Right renal pelvis (tissue), 4 donors: Measurements from ENCODE around the gene C3orf80. TPM values are rescaled to one million over a fixed set of nuclear protein-coding genes. Genes with fewer than 3 reads are reported as not detected.
"Not testable (repeated sequence)": the region's sequence is repeated elsewhere in the genome, so short reads cannot be mapped to it uniquely, and the experiment has no call there.

Source experiments
- DNase-seq, 4 donors: peaks; one replicate each; pipeline ENCODE4 v3.0.0-alpha.2; 2013; ENCODE audit warnings: low read depth in 4 of 4, low spot score in 3 of 4, missing footprints in 1 of 4
- polyA plus RNA-seq, 4 donors: library from polyadenylated mRNA; unstranded; fragments of 120-200 nt; gene quantifications; one replicate each; pipeline ENCODE4 v1.2.1, GENCODE V29; 2013; ENCODE audit not compliant: insufficient read length in 4 of 4

C3orf80 gene
- polyA plus RNA-seq: under 1 TPM; 0.32 to 0.43 (median 0.36) TPM

DNA sequence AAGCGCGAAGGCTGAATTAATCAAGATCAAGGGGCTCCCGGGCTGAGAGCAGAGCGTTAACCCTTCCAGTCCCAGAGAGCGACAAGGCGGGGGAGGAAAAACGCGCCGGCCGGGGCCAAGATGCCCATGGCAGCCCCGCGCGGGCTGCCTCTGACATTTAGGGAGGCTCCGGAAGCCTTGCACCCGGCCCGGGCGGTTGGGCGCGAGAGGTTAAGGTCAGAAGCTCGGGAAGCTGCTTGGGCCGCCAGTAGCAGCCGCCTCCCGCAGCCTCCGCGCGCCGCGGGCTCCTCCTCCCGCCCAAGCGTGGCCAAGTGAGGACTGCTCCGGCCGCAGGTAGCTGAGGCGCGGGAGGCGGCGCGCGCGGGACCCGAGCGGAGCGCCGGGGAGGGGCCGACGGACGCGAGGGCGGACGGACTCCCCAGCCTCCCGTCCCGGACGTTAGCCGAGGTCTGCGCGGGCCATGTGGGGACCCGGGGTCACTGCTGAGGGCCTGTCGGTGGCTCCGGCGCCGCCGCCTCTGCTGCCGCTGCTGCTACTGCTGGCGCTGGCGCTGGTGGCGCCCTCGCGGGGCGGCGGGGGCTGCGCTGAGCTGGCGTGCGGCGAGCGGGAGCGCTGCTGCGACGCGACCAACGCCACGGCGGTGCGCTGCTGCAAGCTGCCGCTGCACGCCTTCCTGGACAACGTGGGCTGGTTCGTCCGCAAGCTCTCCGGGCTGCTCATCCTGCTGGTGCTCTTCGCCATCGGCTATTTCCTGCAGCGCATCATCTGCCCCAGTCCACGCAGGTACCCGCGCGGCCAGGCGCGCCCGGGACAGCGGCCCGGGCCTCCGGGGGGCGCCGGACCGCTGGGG lies at the start of gene C3orf80:
Gene C3orf80 (plus strand): TSS at position 247 of the 850 bp plus-strand sequence. CDS start 214 bp downstream, at position 461.
- DNase-seq: peak; percentile 25 to 47 (median 33)

DNA sequence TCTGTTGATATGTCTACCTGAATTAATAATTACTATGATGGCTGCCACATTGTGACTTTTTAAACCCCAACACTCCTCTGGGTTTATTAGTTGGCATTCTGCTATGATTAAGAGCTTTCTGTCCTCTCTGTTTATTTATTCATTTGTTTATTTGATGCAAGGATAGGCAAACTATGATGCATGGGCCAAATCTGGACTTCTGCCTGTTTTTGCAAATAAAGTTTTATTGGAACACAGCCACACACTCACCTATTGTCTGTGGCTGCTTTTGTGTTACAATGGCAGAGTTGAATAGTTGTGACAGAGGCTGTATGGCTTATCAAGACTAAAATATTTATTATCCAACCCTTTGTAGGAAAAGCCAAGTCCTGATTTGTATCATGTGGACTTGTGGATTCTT lies 48.3 kb upstream of the C3orf80 start:
- no peak for DNase-seq

DNA sequence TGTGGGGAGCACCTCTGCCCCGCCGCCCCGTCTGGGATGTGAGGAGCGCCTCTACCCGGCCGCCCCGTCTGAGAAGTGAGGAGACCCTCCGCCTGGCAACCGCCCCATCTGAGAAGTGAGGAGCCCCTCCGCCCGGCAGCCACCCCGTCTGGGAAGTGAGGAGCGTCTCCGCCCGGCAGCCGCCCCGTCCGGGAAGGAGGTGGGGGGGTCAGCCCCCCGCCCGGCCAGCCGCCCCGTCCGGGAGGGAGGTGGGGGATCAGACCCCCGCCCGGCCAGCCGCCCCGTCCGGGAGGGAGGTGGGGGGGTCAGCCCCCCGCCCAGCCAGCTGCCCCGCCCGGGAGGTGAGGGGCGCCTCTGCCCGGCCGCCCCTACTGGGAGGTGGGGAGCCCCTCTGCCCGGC lies 46.6 kb upstream of the C3orf80 start:
- not testable (repeated sequence) for DNase-seq

DNA sequence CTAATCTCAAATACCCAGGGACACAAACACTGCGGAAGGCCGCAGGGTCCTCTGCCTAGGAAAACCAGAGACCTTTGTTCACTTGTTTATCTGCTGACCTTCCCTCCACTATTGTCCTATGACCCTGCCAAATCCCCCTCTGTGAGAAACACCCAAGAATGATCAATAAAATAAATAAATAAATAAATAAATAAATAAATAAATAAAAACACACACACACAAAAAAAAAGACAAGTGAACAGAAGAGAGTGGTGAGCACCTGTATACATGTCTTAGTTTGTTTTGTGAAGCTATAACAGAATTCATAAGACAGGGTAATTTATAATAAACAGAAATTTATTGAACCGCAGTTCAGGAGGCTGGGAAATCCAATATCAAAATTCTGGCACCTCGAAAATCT lies 45.8 kb upstream of the C3orf80 start:
- DNase-seq: not testable (repeated sequence)

DNA sequence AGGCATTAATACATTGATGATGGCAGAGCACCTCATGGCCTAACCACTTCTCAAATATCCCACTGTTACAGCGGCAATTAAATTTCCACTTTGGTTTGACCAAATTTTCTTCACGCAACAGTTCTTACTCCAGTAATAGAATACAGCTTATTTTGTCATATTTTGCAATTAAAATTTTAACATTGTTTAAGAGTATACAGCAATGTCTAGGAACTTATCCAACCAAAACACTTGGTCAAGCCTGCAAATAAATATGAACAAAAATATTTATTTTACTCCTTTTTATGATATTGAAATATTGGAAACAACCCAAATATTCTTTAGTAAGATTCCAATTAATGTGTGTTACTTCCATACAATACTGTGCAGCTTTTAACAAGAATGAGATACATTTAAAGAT lies 45.3 kb upstream of the C3orf80 start:
- no peak for DNase-seq

DNA sequence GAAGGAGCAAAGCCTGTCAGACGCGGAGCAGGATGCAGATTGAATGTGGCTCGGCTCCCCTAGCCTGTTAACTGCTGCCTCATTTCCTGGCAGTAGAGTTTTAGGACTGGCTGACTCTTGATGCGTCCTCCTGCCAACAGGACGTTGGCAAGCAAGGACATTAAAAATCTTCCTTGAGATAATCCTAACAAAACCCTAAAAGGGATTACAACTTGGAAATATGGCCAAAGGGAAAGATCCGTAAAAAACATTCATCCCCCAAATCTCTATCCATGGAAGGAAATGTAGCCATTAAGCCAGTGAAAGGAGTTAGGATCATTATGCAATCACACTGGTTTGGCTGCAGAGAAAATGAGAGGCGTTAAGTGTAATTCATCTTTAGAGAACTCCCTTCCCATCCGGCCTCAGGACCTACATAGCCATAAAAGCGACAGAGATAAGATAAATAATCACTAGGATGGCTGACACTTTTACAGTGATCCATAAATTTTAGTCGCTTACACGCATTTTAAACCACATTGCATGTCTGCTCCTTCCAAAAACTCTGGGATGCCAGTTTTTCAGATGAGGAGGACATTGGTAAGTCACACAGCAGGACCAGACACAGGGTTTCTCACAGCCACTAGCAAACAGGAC lies 44.5 kb upstream of the C3orf80 start:
- peak; percentile 34 to 61 (median 51) for DNase-seq

DNA sequence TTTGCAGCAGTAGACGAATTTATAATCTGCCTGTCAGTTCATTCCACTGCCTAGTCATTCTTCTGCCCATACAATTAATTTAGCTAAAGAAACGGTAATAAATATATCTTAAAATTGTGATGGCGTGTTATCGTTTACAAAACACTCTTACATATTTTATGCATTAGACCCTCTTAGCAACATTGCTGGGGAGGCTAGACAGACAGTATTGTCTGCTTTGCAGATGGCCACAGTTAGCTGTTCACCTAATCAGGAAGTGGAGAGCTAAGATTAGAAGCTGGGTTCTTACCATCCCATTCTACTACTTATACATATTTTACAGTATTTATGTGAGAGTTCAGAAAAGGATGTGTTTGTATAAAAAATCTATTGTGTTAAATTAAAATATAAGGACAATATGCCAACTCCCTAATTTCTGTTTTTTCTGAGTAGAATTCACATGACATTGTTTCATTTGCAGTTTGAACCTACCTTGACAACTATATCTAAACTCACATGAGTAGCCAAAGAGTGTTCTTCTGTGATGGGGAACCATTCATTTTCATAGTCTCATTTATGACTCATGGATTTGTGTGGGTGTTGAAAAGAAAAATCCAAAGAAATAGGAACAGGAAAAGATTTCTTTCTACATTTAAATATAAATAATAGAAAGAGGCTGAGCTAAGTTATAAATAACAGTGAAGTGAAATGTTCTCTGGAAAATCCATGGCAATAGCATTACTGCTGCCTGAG lies 41.7 kb upstream of the C3orf80 start:
- no peak for DNase-seq

DNA sequence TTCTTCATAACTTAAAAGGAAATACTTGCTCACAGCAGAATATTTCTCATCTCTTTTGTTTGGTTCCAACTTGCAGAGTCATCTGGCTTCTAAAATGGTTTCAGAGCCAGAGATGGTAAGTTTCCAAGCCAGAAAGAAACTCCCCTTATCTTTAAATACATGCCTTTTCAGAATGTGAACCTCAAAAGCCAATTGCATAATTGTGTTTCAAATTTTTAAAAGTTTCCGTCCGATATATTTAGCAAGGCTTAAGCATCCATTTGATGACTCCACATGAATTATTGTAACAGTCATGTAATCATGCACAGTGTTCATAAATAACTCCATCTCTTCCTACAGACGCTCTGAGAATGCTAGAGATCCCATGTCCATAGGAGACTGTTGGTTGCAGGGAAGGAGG lies 40.6 kb upstream of the C3orf80 start:
- DNase-seq: no peak

DNA sequence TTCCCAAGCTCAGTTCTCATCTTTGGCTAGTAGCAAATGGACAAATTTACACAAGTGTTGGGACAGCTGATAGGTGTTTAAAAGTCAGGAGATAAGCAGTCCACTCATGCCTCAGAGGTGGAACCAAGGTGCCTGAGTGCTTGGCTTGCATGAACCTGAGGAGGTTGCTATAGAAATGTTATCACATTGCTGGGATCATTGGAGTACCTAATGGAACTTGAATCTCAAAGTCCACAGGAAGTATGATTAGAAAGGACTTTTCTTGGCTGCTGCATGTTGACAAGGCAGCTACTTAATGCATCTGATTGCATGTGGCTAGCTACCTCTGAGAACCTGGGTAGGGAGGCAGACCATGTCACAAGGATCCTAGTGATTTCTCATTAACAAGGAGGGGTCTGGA lies 39.5 kb upstream of the C3orf80 start:
- no peak for DNase-seq

DNA sequence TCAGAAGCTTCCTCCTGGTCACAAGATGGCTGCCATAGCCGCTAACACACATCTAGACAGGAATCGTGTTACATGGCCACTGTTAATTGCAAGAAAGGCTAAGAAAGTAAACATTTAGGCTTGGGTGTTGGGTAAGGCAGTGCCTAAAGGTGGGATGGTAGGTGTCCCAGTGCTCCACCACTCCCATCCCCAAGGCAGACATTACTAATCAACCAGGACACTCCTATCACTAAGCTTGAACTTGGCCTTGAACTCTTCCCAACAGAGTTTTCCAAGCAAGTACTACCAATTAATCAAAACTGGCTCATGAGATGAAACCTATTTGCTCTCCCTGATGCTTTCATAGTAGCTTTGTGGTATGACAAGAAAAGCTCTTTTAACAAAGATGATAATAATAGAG lies 37.9 kb upstream of the C3orf80 start:
- DNase-seq: no peak

DNA sequence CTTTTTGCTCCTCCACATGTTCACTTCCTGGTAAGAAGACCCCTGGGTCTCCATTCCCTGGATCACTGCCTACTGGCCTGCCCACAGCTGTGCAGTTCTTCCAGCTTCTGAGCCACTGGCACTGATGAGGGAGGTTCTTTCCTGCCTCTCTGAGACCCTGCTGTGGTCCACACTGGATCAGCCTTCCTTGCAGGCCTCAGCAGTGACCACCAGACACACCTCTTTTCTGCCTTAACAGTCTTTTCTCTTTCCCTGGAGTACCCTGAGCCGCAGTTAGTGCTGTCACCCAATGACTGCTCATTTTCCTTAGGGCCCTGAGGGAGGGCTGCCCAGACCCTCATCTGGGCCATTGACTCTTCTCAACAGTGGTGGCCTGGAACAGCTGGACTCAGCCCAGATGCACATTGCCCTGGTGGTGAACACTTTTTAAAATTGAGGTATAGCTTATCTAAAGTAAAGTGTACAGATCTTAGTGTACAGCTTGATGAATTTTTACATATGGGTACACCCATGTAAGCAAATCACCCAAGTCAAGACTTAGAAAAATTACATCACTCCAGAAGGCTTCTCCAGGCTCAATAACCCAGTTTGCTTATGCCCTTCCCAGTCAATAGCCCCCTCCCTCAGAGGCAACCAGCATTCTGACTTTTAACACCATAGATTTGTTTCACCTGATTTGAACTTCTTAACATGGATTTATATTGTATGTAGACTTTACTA lies 32.8 kb upstream of the C3orf80 start:
- DNase-seq: no peak

DNA sequence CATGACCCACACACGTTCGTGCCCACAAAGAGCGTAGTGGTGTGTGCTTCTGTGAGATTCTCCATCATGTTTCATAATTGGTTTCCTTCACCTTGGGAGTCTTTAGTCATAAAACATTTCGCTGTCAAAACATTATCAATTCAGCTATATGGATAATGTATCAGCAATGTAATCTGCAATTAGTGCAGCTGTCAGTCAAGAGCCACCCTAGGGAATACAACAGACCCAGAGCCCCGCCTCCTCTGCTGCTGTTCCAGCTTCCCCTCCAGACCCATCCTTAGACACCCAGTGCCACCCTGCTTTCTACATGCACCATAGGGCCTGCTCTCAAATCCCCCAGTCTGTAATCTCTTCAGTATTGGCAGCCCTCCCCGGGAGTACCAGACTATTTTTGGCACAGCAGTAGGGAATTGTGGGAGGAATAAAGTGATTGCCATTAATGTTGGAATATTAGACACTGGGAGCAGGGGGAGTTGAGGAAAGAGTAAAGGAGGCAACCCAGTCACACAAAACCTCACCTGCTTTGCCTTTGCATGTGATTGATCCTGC lies 31.5 kb upstream of the C3orf80 start:
- no peak for DNase-seq

DNA sequence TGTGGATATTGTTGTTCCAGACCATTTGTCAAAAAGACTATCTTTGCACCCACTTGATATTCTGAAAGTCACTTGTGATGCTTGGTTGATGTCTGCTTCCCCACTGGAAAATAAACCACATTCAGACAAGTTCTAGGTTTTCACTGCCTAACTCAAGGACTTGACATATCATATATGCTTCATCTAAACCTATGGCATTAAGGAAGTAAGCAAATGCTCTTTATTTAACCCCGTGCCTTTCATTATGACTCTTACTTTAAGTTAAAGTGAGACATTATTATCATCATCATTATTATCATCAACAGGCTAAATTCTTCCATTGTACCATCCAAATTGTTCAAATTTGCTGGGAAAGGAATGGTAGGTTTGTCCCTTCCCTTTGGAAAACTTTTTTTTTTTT lies 30.8 kb upstream of the C3orf80 start:
- no peak for DNase-seq

DNA sequence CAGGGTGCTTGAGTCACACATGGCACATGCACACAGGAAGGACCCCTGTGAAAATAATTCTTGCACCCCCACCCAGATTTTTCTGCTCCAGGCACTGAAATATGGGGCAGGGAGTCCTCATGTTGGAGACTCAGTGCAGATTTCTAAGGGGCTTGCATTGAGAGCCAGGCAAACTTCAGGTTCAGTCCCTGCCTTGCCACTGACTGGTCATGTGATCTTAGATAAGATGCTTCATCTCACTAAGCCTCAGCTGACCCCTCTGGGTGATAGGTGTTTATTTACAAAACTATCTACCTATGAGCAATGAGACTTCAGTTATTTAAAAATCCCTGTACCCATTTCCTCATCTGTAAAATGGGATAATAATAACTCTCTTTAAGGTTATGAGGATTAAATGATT lies 30.1 kb upstream of the C3orf80 start:
- DNase-seq: no peak

DNA sequence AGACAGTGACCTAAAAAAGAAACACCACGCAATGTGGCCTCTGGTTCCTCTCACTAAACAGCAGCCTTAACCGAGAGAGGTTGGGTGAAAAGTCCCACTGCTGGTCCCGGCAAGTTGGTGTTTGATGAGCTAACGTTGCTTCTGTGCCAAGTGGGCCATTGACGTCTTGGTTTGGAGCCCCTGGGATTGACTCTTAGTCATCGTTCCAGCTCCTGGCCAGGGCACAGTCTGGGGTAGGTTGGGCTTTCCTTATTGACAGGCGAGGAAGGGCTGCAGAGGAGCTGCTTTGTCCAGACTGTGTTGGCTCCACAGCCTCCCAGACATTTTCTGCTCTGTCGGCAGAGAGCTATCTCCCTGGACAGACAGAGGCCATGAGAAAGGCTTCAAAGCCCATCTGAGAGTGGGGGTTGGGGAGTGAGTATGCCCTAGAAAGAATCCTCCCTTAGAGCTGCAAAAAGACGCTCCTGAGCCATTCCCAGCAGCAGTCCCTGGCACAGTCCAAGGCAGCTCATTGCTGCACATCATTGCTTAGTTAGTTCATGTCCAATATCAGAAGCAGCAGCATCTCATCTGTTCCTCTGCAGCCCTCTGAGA lies 28.6 kb upstream of the C3orf80 start:
- DNase-seq: no peak

DNA sequence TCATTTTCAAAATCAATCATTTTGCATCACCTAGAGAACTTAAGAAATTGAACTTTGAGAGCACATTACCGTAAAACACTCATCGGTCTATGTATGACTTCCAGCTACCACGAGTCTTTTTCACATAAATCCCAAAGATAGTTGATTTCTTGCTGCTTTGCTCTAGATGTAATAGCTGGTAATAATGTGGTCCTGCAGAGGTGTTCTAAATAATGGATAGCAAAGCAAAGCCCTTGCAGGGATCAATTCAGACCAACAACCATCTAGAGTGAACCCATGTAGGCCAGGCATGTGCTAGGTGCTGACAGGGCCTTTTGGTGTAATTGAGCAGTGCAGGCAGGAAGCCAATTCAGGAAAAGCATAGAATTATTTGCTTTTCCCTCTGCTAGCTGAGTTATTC lies 26.1 kb upstream of the C3orf80 start:
- no peak for DNase-seq

DNA sequence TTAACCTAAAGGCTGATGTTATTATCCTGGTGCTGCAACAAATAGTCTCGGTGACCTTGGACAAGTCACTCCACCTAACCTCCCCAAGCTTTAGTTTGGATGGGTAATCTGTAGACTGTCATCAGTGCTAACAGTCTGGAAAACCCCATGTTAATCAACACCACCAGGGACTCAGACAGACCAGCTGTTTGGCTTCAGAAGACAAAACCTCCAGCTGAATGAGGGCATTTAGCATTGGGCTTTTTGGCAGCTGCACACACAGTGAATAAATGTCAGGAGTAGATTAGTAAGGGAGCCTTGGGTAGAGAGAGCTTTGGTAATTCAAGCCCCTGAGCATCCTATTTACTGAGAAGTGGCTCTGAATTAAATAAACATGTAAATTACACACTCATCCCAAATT lies 24.9 kb upstream of the C3orf80 start:
- no peak for DNase-seq

DNA sequence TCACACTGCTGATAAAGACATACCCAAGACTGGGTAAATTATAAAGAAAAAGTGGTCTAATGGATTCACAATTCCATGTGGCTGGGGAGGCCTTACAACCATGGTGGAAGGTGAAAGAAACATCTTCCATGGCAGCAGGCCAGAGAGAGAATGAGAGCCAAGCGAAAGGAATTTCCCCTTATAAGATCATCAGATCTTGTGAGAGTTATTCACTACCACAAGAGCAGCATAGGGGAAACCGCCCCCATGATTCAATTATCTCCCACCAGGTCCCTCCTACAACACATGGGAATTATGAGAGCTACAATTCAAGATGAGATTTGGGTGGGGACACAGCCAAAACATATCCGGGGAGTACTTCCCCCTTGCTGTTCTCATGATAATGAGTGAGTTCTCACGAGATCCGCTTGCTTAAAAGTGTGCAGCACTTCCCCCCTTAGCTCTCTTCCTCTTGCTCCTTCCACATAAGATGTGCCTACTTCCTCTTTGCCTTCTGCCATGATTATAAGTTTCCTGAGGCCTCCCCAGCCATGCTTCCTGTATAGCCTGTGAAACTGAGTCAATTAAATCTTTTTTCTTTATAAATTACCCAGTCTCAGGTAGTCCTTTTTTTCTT lies 20.7 kb upstream of the C3orf80 start:
- DNase-seq: not testable (repeated sequence)

DNA sequence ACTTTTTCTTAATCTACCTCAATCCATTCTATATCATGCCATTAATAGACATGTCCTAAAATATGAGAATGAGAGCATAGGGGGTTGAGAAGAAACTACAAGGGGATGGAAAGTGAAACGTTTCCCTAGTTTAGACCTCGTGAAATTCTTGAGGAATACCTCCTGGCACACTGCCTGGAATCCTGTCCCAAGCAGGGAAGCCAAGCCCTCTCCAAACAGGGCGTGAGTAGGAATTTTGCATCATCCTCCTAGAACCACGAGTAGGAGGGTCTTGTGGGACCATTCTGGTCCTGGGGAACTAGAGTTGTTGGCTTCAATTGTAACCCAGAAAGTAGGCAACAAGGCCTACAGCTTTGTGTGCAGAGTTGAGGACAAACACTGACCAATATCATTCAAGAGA lies 19.6 kb upstream of the C3orf80 start:
- no peak for DNase-seq

DNA sequence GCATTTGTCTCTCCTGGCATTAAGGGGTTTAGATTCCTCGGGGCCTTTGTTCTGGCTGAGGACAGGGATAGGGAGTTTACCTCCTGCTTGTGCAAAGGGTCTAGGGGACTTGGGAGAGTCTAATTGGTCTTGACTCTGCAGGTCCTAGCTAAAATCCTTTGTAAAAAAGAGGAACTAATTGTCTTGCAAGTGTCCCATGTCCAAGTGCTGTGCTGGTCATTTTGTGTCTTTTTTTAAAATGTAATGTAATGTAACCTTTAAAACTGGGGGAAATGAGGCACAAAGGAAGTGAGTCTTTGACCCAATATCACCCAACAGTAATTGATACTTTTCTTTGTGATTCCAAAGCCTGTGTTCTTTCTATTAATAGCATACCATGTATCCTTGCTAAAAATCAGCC lies 14.9 kb upstream of the C3orf80 start:
- no peak for DNase-seq
